Tibial artery (tissue), 4 donors: ENCODE results near the gene NTNG2.
A peak's percentile ranks its signal among the peaks of the same experiment; 100 is the strongest.

Experiments used
- DNase-seq, 2 donors: peaks; one replicate each; pipeline ENCODE4 v3.0.0-alpha.2; 2019
- H3K27ac ChIP-seq, 2 donors: fragments of 200-600 bp; sonication (generic) in 1 of 2; 1 replicate in 1 of 2; 2 replicates in 1 of 2; pipeline ENCODE4 v1.5.1; 2018 to 2019; ENCODE audit warnings: mild to moderate bottlenecking in 1 of 2
- H3K27me3 ChIP-seq, 2 donors: fragments of 200-600 bp; sonication (generic) in 1 of 2; one replicate each; pipeline versions ENCODE4 v1.5.1 to v1.6.0; 2016 to 2019
- H3K36me3 ChIP-seq, 3 donors: fragments of 200-600 bp; sonication (generic) in 2 of 3; one replicate each; pipeline ENCODE4 v1.5.1; 2016 to 2019; ENCODE audit warnings: mild to moderate bottlenecking in 2 of 3
- H3K4me1 ChIP-seq, 4 donors: fragments of 200-600 bp; sonication (generic) in 2 of 4; 1 replicate in 3 of 4; 2 replicates in 1 of 4; pipeline ENCODE4 v1.5.1; 2016 to 2019
- H3K4me3 ChIP-seq, 2 donors: fragments of 200-600 bp; sonication (generic) in 1 of 2; 1 replicate in 1 of 2; 2 replicates in 1 of 2; pipeline ENCODE4 v1.5.1; 2018 to 2019; ENCODE audit warnings: mild to moderate bottlenecking in 2 of 2
- H3K9me3 ChIP-seq, 3 donors: fragments of 200-600 bp; sonication (generic) in 1 of 3; one replicate each; pipeline ENCODE4 v1.5.1; 2016 to 2019
- intact Hi-C: fragments of 100-400 bp; cut with DNase I; formaldehyde crosslinking; loops from one replicate; pipeline ENCODE4 v1.15.0; 2023; ENCODE audit warnings: low total_unique reads
- TF ChIP-seq, protein P1 (sequence below), 2 experiments: fragments of 200-600 bp in 1 of 2; fragments of 450-650 bp in 1 of 2; IDR thresholded peaks; one replicate each; pipeline ENCODE4 v1.5.1; 2017 to 2019; ENCODE audit warnings: antibody characterized with exemption in 2 of 2, mild to moderate bottlenecking in 1 of 2, moderate library complexity in 1 of 2

NTNG2 gene

DNA sequence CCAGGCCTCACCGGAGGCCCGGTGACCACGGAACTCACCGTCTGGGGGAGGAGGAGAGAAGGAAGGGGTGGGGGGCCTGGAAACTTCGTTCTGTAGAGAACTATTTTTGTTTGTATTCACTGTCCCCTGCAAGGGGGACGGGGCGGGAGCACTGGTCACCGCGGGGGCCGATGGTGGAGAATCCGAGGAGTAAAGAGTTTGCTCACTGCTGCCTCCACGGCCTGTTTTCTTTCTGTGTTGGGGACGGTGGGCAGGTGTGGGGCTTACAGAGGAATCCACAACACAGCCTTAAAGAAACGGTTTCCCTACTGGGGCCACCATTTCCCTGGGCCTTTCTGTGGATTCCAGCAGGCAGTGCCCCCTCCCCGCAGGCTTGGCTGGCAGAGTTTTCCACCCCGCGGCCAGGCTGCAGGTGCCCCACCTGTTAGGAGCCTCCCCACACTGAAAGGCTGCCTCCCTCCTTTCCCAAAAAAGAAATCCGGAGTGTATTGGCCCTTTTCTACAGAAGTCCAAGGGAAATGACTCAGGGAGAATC, 80.8 kb downstream of the NTNG2 start:
- Histone ChIP-seq H3K27ac (peak overlapping the region; percentile 6 to 57), H3K27me3 (peaks cover 0 to 17% of the 10 kb centered on the region in 2 donors), H3K36me3 (no peaks in the 10 kb centered on the region), H3K9me3 (no peaks in the 10 kb centered on the region), H3K4me1 (peaks cover 0 to 44% (median 37%) of the 10 kb centered on the region in 4 donors), H3K4me3 (peak overlapping the region; percentile 63 to 65)
- TF ChIP-seq, protein P1, sequence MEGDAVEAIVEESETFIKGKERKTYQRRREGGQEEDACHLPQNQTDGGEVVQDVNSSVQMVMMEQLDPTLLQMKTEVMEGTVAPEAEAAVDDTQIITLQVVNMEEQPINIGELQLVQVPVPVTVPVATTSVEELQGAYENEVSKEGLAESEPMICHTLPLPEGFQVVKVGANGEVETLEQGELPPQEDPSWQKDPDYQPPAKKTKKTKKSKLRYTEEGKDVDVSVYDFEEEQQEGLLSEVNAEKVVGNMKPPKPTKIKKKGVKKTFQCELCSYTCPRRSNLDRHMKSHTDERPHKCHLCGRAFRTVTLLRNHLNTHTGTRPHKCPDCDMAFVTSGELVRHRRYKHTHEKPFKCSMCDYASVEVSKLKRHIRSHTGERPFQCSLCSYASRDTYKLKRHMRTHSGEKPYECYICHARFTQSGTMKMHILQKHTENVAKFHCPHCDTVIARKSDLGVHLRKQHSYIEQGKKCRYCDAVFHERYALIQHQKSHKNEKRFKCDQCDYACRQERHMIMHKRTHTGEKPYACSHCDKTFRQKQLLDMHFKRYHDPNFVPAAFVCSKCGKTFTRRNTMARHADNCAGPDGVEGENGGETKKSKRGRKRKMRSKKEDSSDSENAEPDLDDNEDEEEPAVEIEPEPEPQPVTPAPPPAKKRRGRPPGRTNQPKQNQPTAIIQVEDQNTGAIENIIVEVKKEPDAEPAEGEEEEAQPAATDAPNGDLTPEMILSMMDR (IDR thresholded peaks at IDR 0.05): no peak
- DNase-seq: no peak
- intact Hi-C loops: no loop called here

DNA sequence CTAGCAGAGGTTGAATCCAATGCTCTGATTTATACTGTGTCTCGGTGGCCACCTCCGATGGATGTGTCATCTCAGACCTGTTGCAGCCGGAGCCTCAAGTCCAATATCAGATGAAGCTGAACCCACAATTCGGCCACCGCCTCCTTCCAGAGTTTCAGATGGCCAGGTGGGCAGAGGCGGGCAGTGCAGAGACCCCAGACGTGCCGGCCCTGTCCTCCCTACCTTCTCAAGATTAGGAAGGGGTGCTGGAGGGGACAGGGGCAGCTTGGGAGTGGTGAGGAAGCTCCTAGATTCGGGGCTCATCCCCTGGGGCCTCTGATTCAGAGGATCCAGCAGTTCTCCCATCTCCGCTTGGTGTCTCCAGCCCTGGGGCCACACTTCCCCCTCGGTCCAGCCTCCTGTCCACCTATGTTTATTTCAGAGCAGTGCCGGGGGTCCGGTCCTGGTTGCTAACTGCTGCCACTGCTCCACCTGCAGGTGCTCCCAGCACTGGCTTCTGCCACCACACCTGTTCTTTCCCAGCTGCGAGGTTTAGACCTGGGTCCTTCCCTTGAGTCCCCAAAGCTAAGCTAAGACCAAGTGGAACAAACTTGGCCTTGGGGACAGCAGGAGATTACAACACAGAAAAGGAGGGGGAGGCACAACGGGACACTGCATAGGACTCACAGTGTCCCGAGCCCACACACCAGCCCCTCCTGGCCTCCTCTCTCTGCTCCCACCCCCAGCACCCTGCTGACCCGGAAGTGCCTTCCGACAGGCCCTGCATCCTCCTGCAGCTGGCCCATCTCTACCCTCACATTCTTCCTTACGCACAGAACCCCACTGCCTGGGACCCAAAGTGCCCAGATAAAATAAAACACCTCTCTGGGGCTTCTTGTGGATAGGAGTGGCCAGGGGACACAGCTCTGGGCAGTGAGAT, 81.6 kb downstream of the NTNG2 start:
- Histone ChIP-seq H3K9me3 (no peaks in the 10 kb centered on the region), H3K27ac (peak overlapping the region in 1 of 2 donors; percentile 59), H3K4me1 (peaks cover 0 to 44% (median 37%) of the 10 kb centered on the region in 4 donors), H3K36me3 (no peaks in the 10 kb centered on the region), H3K4me3 (no peak overlapping the region), H3K27me3 (peaks cover 0 to 23% of the 10 kb centered on the region in 2 donors)
- TF ChIP-seq, protein P1 (IDR thresholded peaks at IDR 0.05): no peak
- intact Hi-C loops: no loop called here
- no peak for DNase-seq

DNA sequence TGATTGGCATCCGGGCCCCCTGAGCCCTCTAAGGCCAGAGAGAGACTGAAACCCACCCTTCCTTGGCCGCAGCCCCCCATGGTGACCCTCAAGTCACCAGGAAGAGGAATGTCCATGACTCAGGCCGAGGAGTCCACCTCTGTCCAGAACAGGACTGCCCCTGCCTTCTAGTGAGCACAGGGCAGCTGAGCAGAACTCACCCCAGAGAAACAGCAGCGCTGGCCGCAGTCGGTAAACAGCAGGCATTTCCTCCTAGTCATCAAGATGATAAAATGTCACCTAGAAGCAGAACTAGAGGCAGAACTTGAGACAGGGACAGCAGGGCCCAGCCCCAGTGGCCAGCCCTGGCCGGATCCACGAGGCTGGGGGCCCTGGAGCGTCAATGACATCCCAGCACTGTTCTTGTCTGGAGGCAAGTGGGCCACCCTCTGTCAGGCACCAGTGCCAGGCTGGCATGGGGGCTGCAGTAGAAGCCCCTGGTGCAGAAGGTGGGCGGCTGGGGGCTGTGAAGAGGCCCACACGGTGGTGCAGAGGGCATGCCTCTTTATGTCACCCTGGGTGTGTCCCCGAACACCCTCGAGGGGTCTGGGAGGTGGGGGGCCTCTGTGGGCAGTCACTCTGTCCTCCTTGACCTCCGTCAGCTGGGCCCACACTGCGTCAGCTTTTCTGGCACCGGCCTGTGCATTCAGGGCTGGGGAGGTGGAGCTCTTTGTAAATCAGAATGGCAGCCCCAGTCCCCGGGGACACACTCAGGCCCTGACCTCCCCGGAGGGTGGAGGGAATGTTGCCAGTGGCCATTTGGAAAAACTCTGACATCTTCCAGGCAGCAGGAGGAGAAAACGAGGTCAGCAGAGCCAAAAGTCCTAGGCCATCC, 83.0 kb downstream of the NTNG2 start:
- Histone ChIP-seq H3K27ac (peak overlapping the region; percentile 47 to 59), H3K4me3 (no peak overlapping the region), H3K27me3 (peaks cover 0 to 35% of the 10 kb centered on the region in 2 donors), H3K9me3 (no peaks in the 10 kb centered on the region), H3K36me3 (no peaks in the 10 kb centered on the region), H3K4me1 (peaks cover 0 to 44% (median 37%) of the 10 kb centered on the region in 4 donors)
- peak; percentile 40 to 85 for DNase-seq
- intact Hi-C loops: no loop called here
- TF ChIP-seq, protein P1 (IDR thresholded peaks at IDR 0.05): no peak

DNA sequence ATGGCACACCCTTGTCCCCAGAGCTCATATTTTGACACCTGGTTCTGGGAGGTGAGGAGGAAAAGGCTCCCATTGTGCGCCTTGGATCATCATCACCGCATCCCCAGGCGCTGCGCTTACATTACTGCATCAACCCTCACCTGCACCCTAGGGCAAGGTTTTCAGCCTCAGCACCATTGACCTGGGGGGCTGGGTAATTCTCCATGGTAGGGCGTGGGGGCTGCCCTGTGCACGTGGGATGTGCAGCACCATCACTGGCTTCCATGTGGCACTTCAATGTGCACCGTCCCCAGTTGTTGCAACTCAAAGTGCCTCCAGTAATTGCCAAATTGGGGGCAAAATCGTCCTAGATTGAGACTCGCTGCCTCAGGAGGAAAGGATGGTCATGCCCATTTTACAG, 83.6 kb downstream of the NTNG2 start:
- intact Hi-C loops: no loop called here
- Histone ChIP-seq H3K36me3 (no peaks in the 10 kb centered on the region), H3K27me3 (peaks cover 0 to 41% of the 10 kb centered on the region in 2 donors), H3K9me3 (no peaks in the 10 kb centered on the region), H3K4me3 (no peak overlapping the region), H3K27ac (no peak overlapping the region), H3K4me1 (peaks cover 0 to 43% (median 34%) of the 10 kb centered on the region in 4 donors)
- TF ChIP-seq, protein P1 (IDR thresholded peaks at IDR 0.05): no peak
- DNase-seq: no peak

DNA sequence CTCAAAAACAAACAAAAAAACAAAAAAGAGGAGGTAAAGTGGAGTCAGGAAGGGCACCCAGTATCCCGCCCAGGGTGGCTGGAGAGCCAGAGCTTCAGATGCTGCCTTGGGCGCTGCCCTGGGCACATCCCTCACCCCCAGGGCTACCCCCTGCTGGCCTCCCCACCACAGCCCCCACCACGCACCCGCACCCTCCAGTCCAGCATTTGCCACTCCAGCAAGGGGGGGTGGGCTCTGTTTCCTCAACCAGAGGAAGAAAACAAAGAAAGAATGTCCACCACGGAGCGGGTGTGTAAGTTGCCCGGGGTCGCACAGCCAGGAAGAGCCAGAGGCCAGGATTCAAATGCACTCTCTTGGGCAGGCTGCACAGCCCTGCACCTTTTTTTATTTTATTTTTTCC, 86.1 kb downstream of the NTNG2 start:
- Histone ChIP-seq H3K36me3 (no peaks in the 10 kb centered on the region), H3K9me3 (peaks cover 0 to 7% (median 0%) of the 10 kb centered on the region in 3 donors), H3K4me3 (no peak overlapping the region), H3K27ac (no peak overlapping the region), H3K27me3 (peaks cover 0 to 52% of the 10 kb centered on the region in 2 donors), H3K4me1 (peaks cover 0 to 20% (median 18%) of the 10 kb centered on the region in 4 donors)
- TF ChIP-seq, protein P1 (IDR thresholded peaks at IDR 0.05): no peak
- no peak for DNase-seq
- intact Hi-C loops: no loop called here
